ENCODE results near the gene PPP1R12B.
"Not testable (repeated sequence)": the region's sequence is repeated elsewhere in the genome, so short reads cannot be mapped to it uniquely, and the experiment has no call there.

Gene PPP1R12B

DNA sequence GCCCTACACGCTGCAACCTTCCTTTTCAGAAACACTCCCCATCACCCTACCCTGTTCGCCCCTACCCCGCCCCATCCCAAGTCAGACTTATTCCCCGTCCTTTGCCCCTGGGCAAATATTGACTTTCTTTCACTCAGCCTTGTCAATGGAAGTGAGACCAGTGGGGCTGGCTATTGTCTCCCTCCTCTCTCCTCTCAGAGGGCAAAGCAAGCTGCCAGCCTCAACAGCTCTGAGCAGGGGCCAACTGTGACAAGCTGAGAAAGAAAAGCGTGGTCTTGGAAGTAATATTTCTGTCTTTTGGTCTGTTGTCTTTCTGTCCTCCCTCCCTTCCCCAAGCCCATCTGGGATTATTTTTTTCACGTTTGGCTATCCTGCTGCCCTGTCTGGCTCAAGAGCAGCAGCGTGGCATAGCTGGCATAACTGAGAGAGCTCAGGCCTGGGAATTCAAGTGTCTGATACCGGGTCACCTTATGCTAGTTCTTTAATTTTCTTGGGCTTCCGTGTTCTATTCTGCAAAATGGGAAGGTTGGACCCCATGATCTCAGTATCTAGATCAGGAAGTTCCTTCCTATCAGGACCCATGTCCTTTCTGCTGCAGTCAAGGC is 290.3 kb downstream of the PPP1R12B start:
- FAIRE-seq, result not testable (repeated sequence)

DNA sequence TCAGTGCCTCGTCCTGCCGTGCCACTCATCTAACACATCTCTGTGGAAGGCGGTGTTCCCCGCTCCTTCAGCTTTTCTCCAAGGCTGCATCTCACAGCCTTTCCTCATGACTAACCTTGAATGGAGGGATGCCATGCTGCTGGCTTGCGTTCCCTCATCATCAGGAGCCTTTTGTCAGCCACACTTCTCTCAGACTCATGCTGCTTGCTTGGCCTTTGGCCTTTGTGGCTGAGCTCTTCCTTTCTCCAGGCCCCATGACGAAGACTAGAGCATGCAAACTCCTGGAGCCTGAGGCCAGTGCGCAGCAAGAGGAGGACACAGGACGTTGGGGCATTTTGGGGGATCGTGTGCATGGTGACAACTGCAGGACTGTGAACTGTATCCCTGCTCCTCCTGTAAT is 291.0 kb downstream of the PPP1R12B start:
- no peak for FAIRE-seq

DNA sequence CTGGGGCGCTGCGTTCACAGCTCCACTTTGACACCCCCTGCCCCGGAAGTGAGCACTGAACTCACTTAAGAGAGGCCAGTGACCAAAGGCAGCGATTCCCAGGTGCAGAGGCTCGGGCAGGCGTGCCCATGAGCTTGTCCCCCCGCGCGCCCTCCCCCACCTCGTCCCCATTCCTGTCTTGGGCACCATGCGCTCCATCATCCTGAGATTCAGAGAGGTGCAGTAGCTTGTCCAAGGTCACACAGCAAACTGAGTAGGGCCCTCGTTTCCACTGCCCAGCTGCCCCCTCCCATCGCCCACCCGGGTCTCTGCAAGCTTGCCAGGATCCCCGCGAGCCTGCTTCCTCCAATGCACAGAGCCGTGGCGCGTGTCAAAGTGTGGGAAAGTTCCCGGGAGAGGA is 293.7 kb downstream of the PPP1R12B start:
- FAIRE-seq, result no peak

Data from G401.6 (cell line).